CD4-positive, alpha-beta T cell (primary cell): ENCODE data around the gene ZFC3H1. TPM values are rescaled to one million over a fixed set of nuclear protein-coding genes. Genes with fewer than 3 reads are reported as not detected.

ENCODE experiments used
- ATAC-seq: fragments of 200-7000 bp; cut with Tn5 transposase; one replicate; pipeline ENCODE4 v1.10.0; 2022; ENCODE audit warnings: mild to moderate bottlenecking; ENCODE audit not compliant: poor library complexity
- CTCF ChIA-PET: fragments of 350-600 bp; sonication (Branson Sonifier 250); formaldehyde crosslinking; loops from one replicate; lab custom pipeline; 2021; ENCODE audit warnings: antibody characterized with exemption, inconsistent platforms; lab: Charles Lee
- POLR2A ChIA-PET: fragments of 350-600 bp; sonication (Branson Sonifier 250); formaldehyde crosslinking; loops from one replicate; lab custom pipeline; 2021; ENCODE audit warnings: antibody characterized with exemption, inconsistent platforms; lab: Charles Lee
- DNase-seq, 14 experiments: peaks; one replicate each; pipeline ENCODE4 v3.0.0-alpha.2; 2013 to 2020; ENCODE audit warnings: mixed read lengths in 2 of 14
- H3K27ac ChIP-seq, 2 donors: one replicate each; pipeline versions ENCODE4 v1.5.1 to v1.7.0; 2013; ENCODE audit warnings: low read length in 2 of 2, low read depth in 1 of 2, mild to moderate bottlenecking in 1 of 2
- H3K27me3 ChIP-seq, 2 experiments: 1 replicate in 1 of 2; 2 replicates in 1 of 2; pipeline versions ENCODE4 v1.6.1 to v1.7.0; 2013; ENCODE audit warnings: low read length in 2 of 2, control low read depth in 1 of 2, mild to moderate bottlenecking in 1 of 2, moderate library complexity in 1 of 2; ENCODE audit not compliant: insufficient read depth in 2 of 2, control insufficient read depth in 1 of 2
- H3K36me3 ChIP-seq: one replicate; pipeline ENCODE4 v1.6.1; 2013; ENCODE audit warnings: low read length, control low read depth; ENCODE audit not compliant: insufficient read depth
- H3K4me1 ChIP-seq: one replicate; pipeline ENCODE4 v1.6.1; 2013; ENCODE audit warnings: low read length, control low read depth; ENCODE audit not compliant: insufficient read depth
- H3K4me3 ChIP-seq: one replicate; pipeline ENCODE4 v1.5.1; 2013; ENCODE audit warnings: mild to moderate bottlenecking, low read length, moderate library complexity
- H3K9me3 ChIP-seq, 2 experiments: 1 replicate in 1 of 2; 2 replicates in 1 of 2; pipeline versions ENCODE4 v1.6.1 to v1.7.0; 2013; ENCODE audit warnings: low read length in 2 of 2, mild to moderate bottlenecking in 2 of 2, control low read depth in 1 of 2, moderate library complexity in 1 of 2; ENCODE audit not compliant: control insufficient read depth in 1 of 2, insufficient read depth in 1 of 2
- H3K27ac Mint-ChIP-seq: one replicate; pipeline ENCODE4 v1.8.0; 2020; ENCODE audit warnings: mixed read lengths
- H3K27me3 Mint-ChIP-seq: one replicate; pipeline ENCODE4 v1.8.0; 2021; ENCODE audit warnings: mixed read lengths
- H3K36me3 Mint-ChIP-seq: one replicate; pipeline ENCODE4 v1.8.0; 2021; ENCODE audit warnings: low read depth, mixed read lengths
- H3K4me1 Mint-ChIP-seq: one replicate; pipeline ENCODE4 v1.8.0; 2021; ENCODE audit warnings: low read depth, mixed read lengths
- H3K4me3 Mint-ChIP-seq: one replicate; pipeline ENCODE4 v1.8.0; 2020; ENCODE audit warnings: mild to moderate bottlenecking, mixed read lengths
- H3K9me3 Mint-ChIP-seq: one replicate; pipeline ENCODE4 v1.8.0; 2020; ENCODE audit warnings: mixed read lengths
- CTCF ChIP-seq: fragments of 200-600 bp; IDR thresholded peaks from one replicate; pipeline ENCODE4 v1.8.0; 2022; ENCODE audit warnings: antibody characterized with exemption, mild to moderate bottlenecking
- intact Hi-C, 2 experiments: fragments of 100-400 bp; cut with DNase I in 1 of 2; cut with micrococcal nuclease in 1 of 2; formaldehyde crosslinking; loops; one replicate each; pipeline versions ENCODE4 v1.15.1 to v1.9.0; 2023 to 2025; cut with DNase I, micrococcal nuclease
- total RNA-seq, 174 experiments: library from RNA in 2 of 174; stranded (reverse) in 2 of 174; gene quantifications; one replicate each; pipeline ENCODE4 v1.2.3 and lab custom pipeline; 2021 to 2026

Gene ZFC3H1
- total RNA-seq, 2 experiments from 2014 or later = 131 to 135 TPM

GRCh38 chr12:71708658-71709057, 45.0 kb upstream of the ZFC3H1 start:
- POLR2A ChIA-PET = interaction anchor here (1.3 to 1.5 kb wide), 2 partner anchors 23 to 46 kb away, joined by 5 read pairs; partner anchors contain the start of genes TMEM19 and ZFC3H1
- no peak for ATAC-seq

GRCh38 chr12:71704920-71705319, 41.3 kb upstream of the ZFC3H1 start:
- peaks cover 45% of the 10 kb centered on the region for H3K36me3 Mint-ChIP-seq

More at GRCh38 chr12:71708658-71709057, 45.0 kb upstream of the ZFC3H1 start:
- H3K27ac ChIP-seq = no peak overlapping the region
- peaks cover 16% of the 10 kb centered on the region for H3K9me3 Mint-ChIP-seq
- peaks cover 4 to 6% of the 10 kb centered on the region in 2 experiments for H3K9me3 ChIP-seq
- H3K4me3 Mint-ChIP-seq = no peak overlapping the region
- TF ChIP-seq CTCF = no peak
- no peaks in the 10 kb centered on the region for H3K27me3 ChIP-seq
- H3K4me3 ChIP-seq = no peak overlapping the region
- H3K36me3 Mint-ChIP-seq = peaks cover 33% of the 10 kb centered on the region
- no peaks in the 10 kb centered on the region for H3K27me3 Mint-ChIP-seq
- H3K4me1 ChIP-seq = peaks cover 8% of the 10 kb centered on the region
- DNase-seq = no peak
- peaks cover 2% of the 10 kb centered on the region for H3K36me3 ChIP-seq
- H3K4me1 Mint-ChIP-seq = peaks cover 6% of the 10 kb centered on the region
- CTCF ChIA-PET = no interaction called here
- intact Hi-C loops = no loop called here
- H3K27ac Mint-ChIP-seq = no peak overlapping the region

GRCh38 chr12:71703206-71703605, 39.6 kb upstream of the ZFC3H1 start:
- Histone ChIP-seq H3K27me3 (no peaks in the 10 kb centered on the region), H3K4me1 (peaks cover 8% of the 10 kb centered on the region), H3K36me3 (peaks cover 15% of the 10 kb centered on the region), H3K9me3 (no peaks in the 10 kb centered on the region), H3K27ac (no peak overlapping the region), H3K4me3 (no peak overlapping the region)
- peaks cover 55% of the 10 kb centered on the region for H3K36me3 Mint-ChIP-seq
- no peak for DNase-seq
- intact Hi-C loops = no loop called here
- POLR2A ChIA-PET = interaction anchor here (1.9 kb wide), 1 partner anchor 40 kb away, joined by 6 read pairs; the partner anchor contains the start of genes THAP2 and ZFC3H1
- H3K4me3 Mint-ChIP-seq = no peak overlapping the region
- ATAC-seq = no peak
- CTCF ChIA-PET = interaction anchor here (1.3 kb wide), 1 partner anchor 33 kb away, joined by 3 read pairs; no protein-coding TSS in a partner anchor
- H3K4me1 Mint-ChIP-seq = peaks cover 4% of the 10 kb centered on the region
- H3K27ac Mint-ChIP-seq = no peak overlapping the region
- no peak for TF ChIP-seq CTCF
- no peaks in the 10 kb centered on the region for H3K9me3 Mint-ChIP-seq
- no peaks in the 10 kb centered on the region for H3K27me3 Mint-ChIP-seq

More at GRCh38 chr12:71704920-71705319, 41.3 kb upstream of the ZFC3H1 start:
- ChIA-PET POLR2A (no interaction called here), CTCF (no interaction called here)
- TF ChIP-seq CTCF = no peak
- Mint-ChIP-seq H3K9me3 (peaks cover 2% of the 10 kb centered on the region), H3K27ac (no peak overlapping the region), H3K27me3 (no peaks in the 10 kb centered on the region), H3K4me3 (no peak overlapping the region), H3K4me1 (peaks cover 6% of the 10 kb centered on the region)
- Histone ChIP-seq H3K36me3 (peaks cover 2% of the 10 kb centered on the region), H3K27me3 (no peaks in the 10 kb centered on the region), H3K9me3 (no peaks in the 10 kb centered on the region), H3K4me1 (peaks cover 8% of the 10 kb centered on the region), H3K4me3 (no peak overlapping the region), H3K27ac (no peak overlapping the region)
- DNase-seq = no peak
- intact Hi-C loops = no loop called here
- no peak for ATAC-seq
